Panc1 (cell line): ENCODE measurements around the gene CDKAL1. TPM values are rescaled to one million over a fixed set of nuclear protein-coding genes. Genes with fewer than 3 reads are reported as not detected.

Experiments used
- ATAC-seq: fragments of 200-7000 bp; cut with Tn5 transposase; 2 replicates; pipeline ENCODE4 v1.9.1; 2020; ENCODE audit warnings: mild to moderate bottlenecking, moderate library complexity
- BruUV-seq: library from RNA; stranded (reverse); fragments of 400-500 nt; replicated peaks from 2 replicates; lab custom pipeline; 2021; lab: Mats Ljungman, UMichigan
- CTCF ChIA-PET: fragments of 300-600 bp; sonication (Branson Sonifier 250); formaldehyde crosslinking; loops from one replicate; lab custom pipeline; 2022; ENCODE audit warnings: antibody characterized with exemption; lab: Charles Lee
- POLR2A ChIA-PET: fragments of 300-600 bp; sonication (Branson Sonifier 250); formaldehyde crosslinking; loops from one replicate; lab custom pipeline; 2022; ENCODE audit warnings: antibody characterized with exemption; lab: Charles Lee
- DNase-seq: peaks from one replicate; pipeline ENCODE4 v3.0.0-alpha.2; 2010; ENCODE audit warnings: low read depth, low spot score
- H3K27ac ChIP-seq: 2 replicates; pipeline ENCODE4 v1.5.1; 2011; ENCODE audit warnings: mild to moderate bottlenecking, low read length, inconsistent platforms
- H3K27me3 ChIP-seq: fragments of 200-500 bp; sonication (Bioruptor generic); 2 replicates; pipeline ENCODE4 v1.6.0; 2014; ENCODE audit warnings: low read length, inconsistent platforms; ENCODE audit not compliant: control insufficient read depth, insufficient read depth
- H3K36me3 ChIP-seq: fragments of 200-500 bp; sonication (Bioruptor generic); 2 replicates; pipeline ENCODE4 v1.5.1; 2014; ENCODE audit warnings: inconsistent platforms, mild to moderate bottlenecking, low read length, moderate library complexity; ENCODE audit not compliant: control insufficient read depth, insufficient read depth
- H3K4me1 ChIP-seq: 2 replicates; pipeline ENCODE4 v1.5.1; 2011; ENCODE audit warnings: inconsistent platforms, mild to moderate bottlenecking, low read length, moderate library complexity; ENCODE audit not compliant: control insufficient read depth, insufficient read depth
- H3K4me3 ChIP-seq, 2 experiments: 2 replicates each; pipeline ENCODE4 v1.5.1; 2011 to 2012; ENCODE audit warnings: low read depth in 2 of 2, low read length in 2 of 2, mild to moderate bottlenecking in 2 of 2, inconsistent platforms in 1 of 2, moderate library complexity in 1 of 2
- H3K9me3 ChIP-seq: fragments of 200-500 bp; sonication (Bioruptor generic); 2 replicates; pipeline ENCODE4 v1.5.1; 2014; ENCODE audit warnings: low read depth, mild to moderate bottlenecking, inconsistent platforms, low read length, moderate library complexity; ENCODE audit not compliant: control insufficient read depth, insufficient read depth
- POLR2AphosphoS5 ChIP-seq: IDR thresholded peaks from 2 replicates; pipeline ENCODE4 v1.6.1; 2012; ENCODE audit warnings: mild to moderate bottlenecking, low read depth, low read length, moderate library complexity
- SIN3A ChIP-seq: IDR thresholded peaks from 2 replicates; pipeline ENCODE4 v1.6.1; 2012; ENCODE audit warnings: low read depth, mild to moderate bottlenecking, low read length, moderate library complexity, borderline replicate concordance; ENCODE audit not compliant: insufficient read depth
- TCF7L2 ChIP-seq: IDR thresholded peaks from 2 replicates; pipeline ENCODE4 v1.6.1; 2011; ENCODE audit warnings: mild to moderate bottlenecking, low read depth, low read length, inconsistent platforms
- in situ Hi-C: cut with HindIII; loops from 2 replicates; pipeline ENCODE4 v1.10.0; 2016; ENCODE audit warnings: low sequenced_read_pairs, low pct_unique_long_range_greater_than_20kb
- intact Hi-C: fragments of 100-400 bp; cut with micrococcal nuclease; formaldehyde crosslinking; loops from one replicate; pipeline ENCODE4 v1.10.0; 2022; ENCODE audit not compliant: unreplicated experiment
- total RNA-seq: library from RNA; stranded (reverse); gene quantifications from one replicate; pipeline ENCODE4 v1.2.1, GENCODE V29; 2021; ENCODE audit not compliant: unreplicated experiment
- TF ChIP-seq, protein P1 (sequence below), 2 experiments: IDR thresholded peaks; 2 replicates each; pipeline ENCODE4 v1.6.1; 2011 to 2012; ENCODE audit warnings: low read depth in 2 of 2, control low read depth in 1 of 2, low read length in 1 of 2, mild to moderate bottlenecking in 1 of 2, moderate library complexity in 1 of 2; ENCODE audit not compliant: insufficient read depth in 1 of 2
- TF ChIP-seq, protein P2 (sequence below): fragments of 450-650 bp; IDR thresholded peaks from 2 replicates; pipeline ENCODE4 v1.5.1; 2017; ENCODE audit warnings: mild to moderate bottlenecking

Gene CDKAL1
- total RNA-seq, 1 experiment from 2014 or later, result 14.5 TPM

GRCh38 chr6:21150667-21151066 is 616.4 kb downstream of the CDKAL1 start:
- in situ Hi-C loops (no loop called here), intact Hi-C loops (no loop called here)
- Histone ChIP-seq H3K9me3 (no peaks in the 10 kb centered on the region), H3K27me3 (no peaks in the 10 kb centered on the region), H3K4me3 (no peak overlapping the region), H3K4me1 (no peaks in the 10 kb centered on the region), H3K27ac (no peak overlapping the region), H3K36me3 (no peaks in the 10 kb centered on the region)
- BruUV-seq, result no TSS peak
- ChIA-PET POLR2A (no interaction called here), CTCF (no interaction called here)
- no peak for DNase-seq
- ATAC-seq, result no peak
- TF ChIP-seq, protein P1, sequence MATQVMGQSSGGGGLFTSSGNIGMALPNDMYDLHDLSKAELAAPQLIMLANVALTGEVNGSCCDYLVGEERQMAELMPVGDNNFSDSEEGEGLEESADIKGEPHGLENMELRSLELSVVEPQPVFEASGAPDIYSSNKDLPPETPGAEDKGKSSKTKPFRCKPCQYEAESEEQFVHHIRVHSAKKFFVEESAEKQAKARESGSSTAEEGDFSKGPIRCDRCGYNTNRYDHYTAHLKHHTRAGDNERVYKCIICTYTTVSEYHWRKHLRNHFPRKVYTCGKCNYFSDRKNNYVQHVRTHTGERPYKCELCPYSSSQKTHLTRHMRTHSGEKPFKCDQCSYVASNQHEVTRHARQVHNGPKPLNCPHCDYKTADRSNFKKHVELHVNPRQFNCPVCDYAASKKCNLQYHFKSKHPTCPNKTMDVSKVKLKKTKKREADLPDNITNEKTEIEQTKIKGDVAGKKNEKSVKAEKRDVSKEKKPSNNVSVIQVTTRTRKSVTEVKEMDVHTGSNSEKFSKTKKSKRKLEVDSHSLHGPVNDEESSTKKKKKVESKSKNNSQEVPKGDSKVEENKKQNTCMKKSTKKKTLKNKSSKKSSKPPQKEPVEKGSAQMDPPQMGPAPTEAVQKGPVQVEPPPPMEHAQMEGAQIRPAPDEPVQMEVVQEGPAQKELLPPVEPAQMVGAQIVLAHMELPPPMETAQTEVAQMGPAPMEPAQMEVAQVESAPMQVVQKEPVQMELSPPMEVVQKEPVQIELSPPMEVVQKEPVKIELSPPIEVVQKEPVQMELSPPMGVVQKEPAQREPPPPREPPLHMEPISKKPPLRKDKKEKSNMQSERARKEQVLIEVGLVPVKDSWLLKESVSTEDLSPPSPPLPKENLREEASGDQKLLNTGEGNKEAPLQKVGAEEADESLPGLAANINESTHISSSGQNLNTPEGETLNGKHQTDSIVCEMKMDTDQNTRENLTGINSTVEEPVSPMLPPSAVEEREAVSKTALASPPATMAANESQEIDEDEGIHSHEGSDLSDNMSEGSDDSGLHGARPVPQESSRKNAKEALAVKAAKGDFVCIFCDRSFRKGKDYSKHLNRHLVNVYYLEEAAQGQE (IDR thresholded peaks at IDR 0.05; ENCODE audit: insufficient read depth in 1 of 2, low read depth in 2 of 2, low read length in 1 of 2), result no peak
- TF ChIP-seq POLR2AphosphoS5, result no peak
- no peak for TF ChIP-seq SIN3A
- TF ChIP-seq, protein P2, sequence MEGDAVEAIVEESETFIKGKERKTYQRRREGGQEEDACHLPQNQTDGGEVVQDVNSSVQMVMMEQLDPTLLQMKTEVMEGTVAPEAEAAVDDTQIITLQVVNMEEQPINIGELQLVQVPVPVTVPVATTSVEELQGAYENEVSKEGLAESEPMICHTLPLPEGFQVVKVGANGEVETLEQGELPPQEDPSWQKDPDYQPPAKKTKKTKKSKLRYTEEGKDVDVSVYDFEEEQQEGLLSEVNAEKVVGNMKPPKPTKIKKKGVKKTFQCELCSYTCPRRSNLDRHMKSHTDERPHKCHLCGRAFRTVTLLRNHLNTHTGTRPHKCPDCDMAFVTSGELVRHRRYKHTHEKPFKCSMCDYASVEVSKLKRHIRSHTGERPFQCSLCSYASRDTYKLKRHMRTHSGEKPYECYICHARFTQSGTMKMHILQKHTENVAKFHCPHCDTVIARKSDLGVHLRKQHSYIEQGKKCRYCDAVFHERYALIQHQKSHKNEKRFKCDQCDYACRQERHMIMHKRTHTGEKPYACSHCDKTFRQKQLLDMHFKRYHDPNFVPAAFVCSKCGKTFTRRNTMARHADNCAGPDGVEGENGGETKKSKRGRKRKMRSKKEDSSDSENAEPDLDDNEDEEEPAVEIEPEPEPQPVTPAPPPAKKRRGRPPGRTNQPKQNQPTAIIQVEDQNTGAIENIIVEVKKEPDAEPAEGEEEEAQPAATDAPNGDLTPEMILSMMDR, result no peak
- TF ChIP-seq TCF7L2, result no peak

DNA sequence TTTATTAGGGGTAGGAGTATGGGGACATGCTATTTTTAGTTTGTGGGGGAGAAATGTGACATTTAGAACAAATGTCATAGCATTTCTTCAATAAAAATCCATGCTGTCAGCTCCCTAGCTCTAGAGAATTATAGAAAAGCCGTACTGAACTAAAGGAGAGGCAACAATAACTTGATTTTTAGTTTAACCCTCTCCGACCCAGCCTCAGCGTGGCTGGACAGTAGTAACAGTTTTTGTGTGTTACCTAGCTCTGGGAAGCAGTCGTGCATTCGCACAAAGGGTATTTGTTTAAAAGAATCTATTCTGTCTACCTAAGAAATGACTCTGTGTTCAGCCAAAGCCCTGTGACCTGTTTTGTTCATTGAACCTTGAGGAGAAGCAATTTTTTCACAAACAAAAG is 616.9 kb downstream of the CDKAL1 start:
- H3K4me3 ChIP-seq, result no peak overlapping the region
- in situ Hi-C loops, result no loop called here
- ATAC-seq (no peak), DNase-seq (no peak)
- ChIA-PET POLR2A (no interaction called here), CTCF (no interaction called here)
- BruUV-seq, result no TSS peak
- H3K36me3 ChIP-seq, result no peaks in the 10 kb centered on the region
- H3K27me3 ChIP-seq, result no peaks in the 10 kb centered on the region
- H3K4me1 ChIP-seq, result no peaks in the 10 kb centered on the region
- no peak for TF ChIP-seq POLR2AphosphoS5
- H3K9me3 ChIP-seq, result no peaks in the 10 kb centered on the region
- no peak overlapping the region for H3K27ac ChIP-seq
- intact Hi-C loops, result no loop called here

- DNase-seq (no peak), ATAC-seq (no peak)
- ChIA-PET CTCF (no interaction called here), POLR2A (no interaction called here)
- in situ Hi-C loops, result no loop called here
- intact Hi-C loops, result no loop called here
- Histone ChIP-seq H3K4me3 (no peak overlapping the region), H3K4me1 (no peaks in the 10 kb centered on the region), H3K27me3 (no peaks in the 10 kb centered on the region), H3K9me3 (no peaks in the 10 kb centered on the region), H3K36me3 (no peaks in the 10 kb centered on the region), H3K27ac (no peak overlapping the region)
- TF ChIP-seq, protein P1 (IDR thresholded peaks at IDR 0.05; ENCODE audit: insufficient read depth in 1 of 2, low read depth in 2 of 2, low read length in 1 of 2), result no peak
- TF ChIP-seq TCF7L2 (no peak), POLR2AphosphoS5 (no peak), SIN3A (no peak)
- TF ChIP-seq, protein P2, result no peak
- BruUV-seq, result no TSS peak
Observed at GRCh38 chr6:21151530-21151929, 617.3 kb downstream of the CDKAL1 start.
